NCI-H82 treated with DMSO at 0.1 percent for 48 hours (cell line): ENCODE results near the gene WASL.
"Not testable (repeated sequence)": the region's sequence is repeated elsewhere in the genome, so short reads cannot be mapped to it uniquely, and the experiment has no call there.

Source experiments
- DNase-seq: peaks from one replicate; lab custom pipeline; 2025; ENCODE audit not compliant: unreplicated experiment; lab: John Stamatoyannopoulos, UW

The WASL gene

DNA sequence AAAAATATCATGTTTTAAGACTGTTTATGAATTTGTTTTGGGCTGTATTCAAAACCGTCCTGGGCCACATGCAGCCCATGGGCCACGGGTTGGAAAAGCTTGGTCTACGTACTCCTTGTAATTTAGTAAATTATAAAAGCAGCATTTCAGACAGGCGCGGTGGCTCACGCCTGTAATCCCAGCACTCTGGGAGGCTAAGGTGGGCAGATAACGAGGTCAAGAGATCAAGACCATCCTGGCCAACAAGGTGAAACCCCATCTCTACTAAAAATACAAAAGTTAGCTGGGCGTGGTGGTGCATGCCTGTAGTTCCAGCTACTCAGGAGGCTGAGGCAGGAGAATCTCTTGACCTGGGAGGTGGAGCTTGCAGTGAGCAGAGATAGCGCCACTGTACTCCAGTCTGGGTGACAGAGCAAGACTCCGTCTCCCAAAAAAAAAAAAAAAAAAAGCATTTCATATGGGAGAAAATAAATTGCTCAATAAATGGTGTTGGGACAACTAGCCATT is 11.6 kb downstream of the WASL start:
- not testable (repeated sequence) for DNase-seq

DNA sequence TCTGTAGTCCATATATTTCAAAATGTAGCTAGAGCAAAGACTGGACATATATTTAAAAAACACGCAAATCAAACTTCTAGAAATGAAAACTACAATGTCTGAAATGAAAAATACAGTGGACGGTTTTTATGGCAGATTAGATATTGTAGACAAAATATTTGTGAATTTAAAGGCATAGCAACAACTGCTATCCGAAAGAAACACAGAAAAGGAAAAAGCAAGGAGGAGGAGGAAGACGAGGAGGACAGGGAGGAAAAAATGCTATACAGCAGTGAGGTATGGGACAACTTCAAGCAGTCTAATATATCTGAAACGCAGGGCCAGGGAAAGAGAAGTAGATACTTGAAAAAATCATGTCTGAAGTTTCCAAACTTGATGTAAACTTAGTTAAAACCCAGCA is 13.3 kb downstream of the WASL start:
- no peak for DNase-seq

DNA sequence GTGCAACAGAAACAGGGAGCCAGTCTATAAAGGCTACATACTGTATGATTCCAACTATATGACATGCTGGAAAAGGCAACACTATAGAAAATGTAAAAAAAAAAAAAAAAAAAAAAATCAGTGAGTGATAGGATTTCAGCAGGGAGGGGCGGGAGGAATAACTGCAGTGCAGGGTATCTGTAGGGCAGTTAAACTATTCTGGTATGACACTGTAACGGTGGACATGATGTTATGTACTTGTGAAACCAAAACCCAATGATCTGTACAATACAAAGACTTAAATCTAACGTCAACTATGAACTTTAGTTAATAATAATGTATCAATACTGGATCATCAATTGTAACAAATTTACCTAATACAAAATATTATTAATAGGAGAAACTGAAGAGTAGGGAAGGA is 14.3 kb downstream of the WASL start:
- no peak for DNase-seq

DNA sequence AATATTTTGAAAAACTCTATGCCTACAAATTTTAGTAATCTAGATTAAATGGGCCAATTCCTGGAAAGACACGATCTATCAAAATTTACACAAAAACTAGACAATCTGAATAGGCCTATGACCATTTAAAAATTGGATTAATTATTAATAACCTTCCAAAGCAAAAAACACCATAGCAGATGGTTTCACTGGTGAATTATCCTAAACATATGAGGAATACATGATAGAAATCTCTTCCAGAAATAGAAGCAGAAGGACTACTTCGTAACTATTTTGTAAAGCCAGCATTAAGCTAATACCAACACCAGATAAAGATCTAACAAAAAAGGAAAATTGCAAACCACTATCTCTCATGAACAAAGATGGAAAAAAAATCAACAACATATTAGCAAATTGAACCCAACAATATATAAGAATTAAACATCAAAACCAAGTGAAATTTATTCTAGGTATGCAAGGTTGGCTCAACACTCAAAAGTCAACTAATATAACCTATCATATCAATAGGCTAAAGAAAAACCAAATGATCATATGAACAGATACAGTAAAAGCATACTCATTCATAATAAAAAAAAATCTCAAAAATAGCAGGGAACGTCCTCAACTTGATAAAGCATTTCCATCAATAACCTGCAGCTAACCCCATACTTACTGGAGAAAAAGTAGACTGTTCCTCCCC is 16.3 kb downstream of the WASL start:
- no peak for DNase-seq

DNA sequence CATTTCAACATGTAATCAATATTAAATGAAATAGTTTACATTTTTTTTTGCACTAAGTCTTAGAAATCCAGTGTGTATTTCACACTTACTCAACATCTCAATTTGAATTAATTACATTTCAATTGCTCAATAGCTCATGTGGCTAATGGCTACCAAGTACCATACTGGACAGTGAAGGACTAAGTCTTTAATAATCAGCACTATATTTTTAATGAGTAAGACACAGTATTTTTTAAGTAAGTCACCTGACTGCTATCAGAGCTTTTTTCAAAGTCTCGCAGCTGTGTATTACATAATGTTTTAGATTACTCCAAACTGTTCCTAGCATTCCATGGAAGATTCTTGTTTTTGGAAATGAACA is 19.6 kb downstream of the WASL start:
- DNase-seq, result no peak

DNA sequence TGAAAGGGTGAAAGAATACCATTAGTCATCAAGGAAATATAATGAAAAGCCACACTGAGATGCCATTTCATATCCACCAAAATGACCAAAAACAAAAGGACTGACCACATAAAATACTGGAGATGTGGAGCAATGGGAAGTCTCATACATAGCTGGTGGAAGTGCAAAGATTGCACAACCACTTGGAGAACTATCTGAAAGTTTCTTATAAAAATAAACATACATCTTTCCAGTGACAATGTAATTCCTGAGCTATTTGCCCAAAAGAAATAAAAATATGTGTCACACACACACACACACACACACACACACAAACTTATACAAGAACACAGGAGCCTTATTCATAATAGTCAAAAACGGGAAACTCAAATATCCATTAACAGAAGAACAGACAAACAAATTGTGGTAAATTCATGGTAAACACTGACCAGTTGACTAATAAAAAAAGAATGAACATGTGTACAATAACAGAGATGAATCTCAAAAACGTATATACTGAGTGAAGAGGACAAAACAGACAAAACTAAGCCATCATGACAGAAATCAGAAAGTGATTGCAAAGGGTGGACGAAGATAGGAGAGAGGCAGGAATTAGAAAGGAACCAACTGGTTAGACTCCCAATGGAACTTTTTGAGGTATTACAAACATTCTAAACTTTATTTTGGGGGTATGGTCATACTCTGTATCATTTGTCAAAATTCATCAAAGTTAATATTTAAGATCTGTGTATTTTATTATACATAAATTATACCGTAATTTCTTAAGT is 21.5 kb downstream of the WASL start:
- DNase-seq, result no peak

DNA sequence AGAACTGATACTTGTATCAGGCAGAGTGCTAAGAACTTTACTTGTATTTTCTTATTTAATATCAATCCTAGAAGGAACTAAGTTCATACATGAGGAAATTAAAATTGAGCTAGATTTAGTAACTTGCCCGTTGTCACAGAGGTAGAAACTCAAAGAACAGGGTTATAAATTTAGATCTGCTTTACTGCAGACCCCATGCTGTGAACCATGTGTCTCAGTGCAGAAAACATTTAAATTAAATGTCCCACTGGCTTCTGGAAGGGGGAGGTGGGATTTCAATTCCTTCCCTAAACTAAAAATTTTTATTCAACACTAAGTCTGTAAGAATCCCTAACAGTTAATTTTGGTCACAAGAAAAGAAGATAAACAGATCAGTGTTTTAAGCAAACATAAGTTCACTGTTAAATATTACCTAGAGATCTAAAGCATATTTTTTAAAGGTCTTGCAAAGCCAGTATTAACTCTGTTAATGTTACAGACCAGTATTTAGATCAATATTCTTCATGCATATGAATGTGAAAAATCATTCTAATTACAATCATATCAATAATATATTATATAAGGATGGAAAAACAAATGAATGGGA is 23.1 kb downstream of the WASL start:
- no peak for DNase-seq

DNA sequence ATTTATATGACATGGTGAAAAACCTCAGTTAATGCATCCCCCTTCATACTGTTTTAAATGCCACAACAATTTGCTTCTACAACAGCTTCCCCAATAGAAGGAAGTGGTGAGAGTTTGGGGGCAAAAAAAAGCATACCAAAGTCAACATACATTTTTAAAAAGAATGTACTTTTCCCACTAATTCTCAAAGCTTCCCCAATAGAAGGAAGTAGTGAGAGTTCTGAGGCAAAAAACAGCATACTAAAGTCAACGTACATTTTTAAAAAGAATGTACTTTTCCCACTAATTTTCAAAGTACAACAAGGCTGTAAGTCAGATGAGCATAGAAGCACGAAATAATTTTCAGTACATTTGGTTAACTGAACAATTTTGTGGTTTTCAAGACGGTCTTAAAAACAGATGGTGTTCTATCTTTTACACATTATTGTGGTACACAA is 24.0 kb downstream of the WASL start:
- no peak for DNase-seq

DNA sequence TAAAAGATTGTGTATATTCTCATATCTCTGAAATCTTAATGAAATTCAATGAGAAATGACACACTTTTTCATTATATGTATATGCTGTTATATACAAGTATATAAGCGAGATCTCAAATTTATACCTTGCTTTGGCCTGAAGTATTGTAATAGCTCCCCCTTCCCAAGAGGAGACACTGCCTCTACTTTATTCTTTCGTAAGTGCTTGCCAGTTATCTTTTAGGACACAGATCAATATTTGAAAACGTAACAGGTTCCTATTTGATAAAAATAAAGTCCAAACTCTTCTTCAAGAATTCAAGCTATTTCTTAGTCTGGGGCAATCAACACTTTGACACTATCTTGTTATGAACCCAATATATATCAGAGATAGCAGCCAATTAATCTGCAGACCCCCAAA is 24.9 kb downstream of the WASL start:
- no peak for DNase-seq

DNA sequence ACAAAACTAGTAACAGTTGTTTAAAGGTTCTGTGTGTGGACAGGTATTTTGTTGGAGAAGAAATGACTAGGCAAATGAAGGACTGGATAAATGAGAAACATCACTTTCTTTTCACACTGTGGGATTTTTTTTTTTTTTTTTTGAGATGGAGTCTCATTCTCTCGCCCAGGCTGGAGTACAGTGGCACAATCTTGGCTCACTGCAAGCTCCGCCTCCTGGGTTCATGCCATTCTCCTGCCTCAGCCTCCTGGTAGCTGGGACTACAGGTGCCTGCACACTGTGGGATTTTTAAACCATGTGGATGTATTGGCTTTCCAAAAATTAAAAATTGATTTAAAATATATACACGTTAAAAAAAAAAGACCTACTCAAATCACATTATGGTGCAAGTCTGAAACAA is 28.3 kb downstream of the WASL start:
- DNase-seq, result not testable (repeated sequence)

DNA sequence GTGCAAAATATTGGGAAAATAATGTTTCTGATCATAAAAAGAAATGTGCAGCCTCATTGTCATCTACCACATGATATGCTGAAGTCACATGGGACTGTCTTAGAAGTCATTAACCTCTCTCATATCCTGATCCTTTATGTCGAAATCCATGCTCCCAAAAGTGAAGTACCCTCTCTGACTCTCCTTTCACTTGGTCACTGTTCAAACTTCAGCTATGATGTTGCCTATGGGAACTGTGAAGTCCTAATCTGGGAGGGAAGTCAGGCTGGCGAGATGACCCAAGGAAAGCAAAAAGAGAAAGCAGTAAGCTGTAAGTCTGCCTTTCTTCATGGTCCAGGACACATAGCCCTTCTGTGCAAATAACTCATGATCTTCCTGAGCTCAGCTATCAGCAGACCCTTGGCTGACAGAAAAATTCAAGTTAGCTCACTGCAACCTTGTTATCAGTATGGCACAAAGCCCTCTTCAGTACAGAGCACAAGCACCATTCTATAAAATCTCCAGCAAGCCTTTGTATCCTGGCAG is 29.5 kb downstream of the WASL start:
- no peak for DNase-seq

DNA sequence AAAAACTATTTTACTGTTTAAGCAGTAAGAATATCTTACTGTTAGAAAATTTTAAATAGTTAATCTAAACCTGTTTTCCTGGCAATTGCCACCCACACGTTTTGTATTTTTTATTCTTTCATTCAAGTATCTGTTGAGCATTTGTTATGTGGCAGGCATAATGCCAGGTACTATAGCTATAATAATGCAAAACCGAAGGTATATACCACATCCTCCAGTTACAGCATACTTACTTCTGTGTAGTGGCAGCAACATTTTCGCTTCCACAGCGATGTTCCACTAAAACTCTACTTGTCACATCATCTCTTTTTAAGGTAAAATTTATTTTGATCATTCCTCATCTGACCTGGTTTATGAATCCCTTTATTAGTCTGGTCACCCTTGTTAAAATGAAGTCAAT is 30.0 kb downstream of the WASL start:
- DNase-seq, result no peak

DNA sequence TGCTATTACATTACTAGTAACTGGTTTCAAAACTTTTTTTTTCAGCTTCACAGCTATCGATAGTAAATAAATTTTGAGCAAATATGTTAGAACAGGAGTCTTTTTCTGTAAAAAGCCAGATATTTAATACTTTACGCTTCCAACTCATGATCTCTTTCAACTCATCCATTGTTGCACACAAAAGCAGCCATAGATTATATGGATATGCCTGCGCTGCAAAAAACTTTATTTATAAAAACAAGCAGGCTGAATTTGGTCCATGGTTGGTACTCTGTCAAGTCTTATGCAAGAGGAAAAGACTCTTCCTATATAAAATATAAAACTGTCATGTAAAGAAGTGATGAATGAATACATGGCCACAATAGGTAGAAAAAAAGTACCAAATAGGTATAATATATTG is 31.1 kb downstream of the WASL start:
- DNase-seq, result no peak

DNA sequence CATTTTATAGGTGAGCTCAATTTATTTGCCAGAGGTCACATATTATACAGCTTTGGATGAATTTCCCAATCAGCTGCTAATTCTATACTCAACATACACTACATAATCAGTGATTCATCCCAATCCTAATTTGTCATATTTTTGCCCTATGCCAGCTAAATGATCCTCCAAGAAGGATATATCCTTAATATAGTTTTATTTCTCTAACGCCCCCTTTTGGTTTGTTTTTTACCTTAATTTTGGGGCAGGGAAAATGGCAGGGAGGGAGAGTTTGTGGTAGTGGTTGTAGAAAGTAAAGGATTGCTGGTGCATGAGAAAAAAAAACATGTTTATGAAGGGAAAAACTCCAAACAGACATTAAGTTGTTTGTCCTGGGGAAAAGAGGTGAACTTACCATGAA is 31.9 kb downstream of the WASL start:
- DNase-seq, result no peak

DNA sequence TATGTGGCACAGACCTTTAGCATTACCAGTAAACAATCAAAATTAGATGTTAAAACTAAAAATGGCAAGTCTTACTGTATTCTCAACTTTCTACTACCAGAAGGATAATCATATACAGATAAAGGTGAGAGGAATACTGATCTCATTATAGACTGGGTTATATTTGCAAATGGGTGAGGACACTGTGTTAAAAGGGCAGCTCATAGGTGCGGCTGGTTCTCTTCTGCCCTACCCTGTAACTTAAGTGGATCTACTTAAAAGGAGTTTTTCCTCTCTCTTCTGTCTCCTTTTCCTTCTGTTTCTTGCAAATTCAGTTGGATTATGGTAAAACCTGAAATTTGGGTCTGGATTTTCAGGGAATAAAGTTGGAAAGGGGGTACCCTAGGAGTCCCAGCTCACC is 33.0 kb downstream of the WASL start:
- no peak for DNase-seq

DNA sequence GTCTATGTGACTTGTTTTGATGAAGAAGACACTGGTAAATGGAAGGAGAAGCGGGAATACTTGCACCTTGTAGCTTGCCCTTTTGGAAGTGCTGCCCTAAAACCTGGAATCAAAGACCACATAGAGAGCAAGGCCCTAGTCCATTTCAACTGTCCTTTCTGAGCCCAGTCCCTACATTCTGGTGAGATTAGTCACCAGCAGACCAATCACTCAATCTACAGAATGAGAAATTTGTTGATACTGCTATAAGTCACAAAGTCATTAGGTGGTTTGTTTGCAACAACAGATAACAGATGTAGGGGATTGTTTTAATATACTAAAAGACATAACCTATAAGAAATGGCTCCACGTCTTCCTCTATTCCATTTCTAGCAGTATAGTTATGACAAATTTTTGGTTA is 33.6 kb downstream of the WASL start:
- DNase-seq, result no peak

DNA sequence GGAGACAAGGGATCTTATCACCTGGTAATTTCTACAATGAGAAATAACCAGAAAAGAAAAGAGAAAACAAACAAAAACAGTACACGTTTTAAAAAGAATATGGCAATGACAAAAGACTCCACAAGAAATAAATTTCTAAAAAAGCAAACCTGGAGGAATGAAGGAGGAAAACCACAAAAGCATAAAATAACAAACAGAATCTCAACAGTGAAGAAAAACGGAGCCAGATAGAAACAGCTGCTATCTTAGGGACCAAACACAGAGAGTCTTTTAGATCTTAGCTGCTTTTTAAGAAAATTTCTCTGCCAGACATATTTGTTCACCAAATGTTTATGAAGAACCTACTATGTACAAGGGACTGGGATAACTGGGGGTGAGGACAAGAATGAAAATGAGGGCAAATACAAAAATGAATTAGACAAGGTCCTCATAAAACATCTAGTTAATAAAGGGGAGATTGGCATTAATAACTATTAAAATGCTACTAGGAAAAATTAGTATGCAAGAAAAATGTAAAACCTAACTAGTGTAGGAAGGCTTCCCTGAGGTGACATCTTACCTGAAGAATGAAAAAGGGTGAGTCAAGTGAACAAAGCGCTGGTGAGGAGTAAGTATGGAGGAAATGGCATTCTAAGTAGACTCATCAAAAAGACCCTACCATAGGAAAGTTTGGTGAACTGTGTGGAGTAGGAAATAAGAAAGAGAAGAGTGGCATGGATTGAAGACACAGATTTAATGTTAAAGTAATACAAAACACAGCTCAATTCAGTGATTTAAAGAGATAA is 34.3 kb downstream of the WASL start:
- no peak for DNase-seq

DNA sequence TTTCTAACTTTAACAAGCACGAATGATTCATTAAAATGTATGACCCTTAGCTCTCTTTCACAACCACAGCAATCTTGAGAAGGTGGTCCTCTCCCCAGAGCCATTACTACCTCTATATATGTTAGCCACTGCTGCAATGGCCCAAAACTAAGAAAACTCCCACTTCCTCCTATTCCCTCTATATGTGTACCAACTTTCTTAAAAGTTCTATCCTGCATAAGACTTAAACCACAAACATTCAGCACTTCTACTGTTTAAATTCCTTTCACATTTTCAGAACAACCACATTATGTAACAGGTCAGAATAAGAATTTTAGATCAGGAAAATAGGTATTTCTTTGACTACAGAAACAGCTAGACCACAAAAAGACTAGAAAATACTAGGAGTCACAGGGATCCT is 36.2 kb downstream of the WASL start:
- DNase-seq, result no peak

DNA sequence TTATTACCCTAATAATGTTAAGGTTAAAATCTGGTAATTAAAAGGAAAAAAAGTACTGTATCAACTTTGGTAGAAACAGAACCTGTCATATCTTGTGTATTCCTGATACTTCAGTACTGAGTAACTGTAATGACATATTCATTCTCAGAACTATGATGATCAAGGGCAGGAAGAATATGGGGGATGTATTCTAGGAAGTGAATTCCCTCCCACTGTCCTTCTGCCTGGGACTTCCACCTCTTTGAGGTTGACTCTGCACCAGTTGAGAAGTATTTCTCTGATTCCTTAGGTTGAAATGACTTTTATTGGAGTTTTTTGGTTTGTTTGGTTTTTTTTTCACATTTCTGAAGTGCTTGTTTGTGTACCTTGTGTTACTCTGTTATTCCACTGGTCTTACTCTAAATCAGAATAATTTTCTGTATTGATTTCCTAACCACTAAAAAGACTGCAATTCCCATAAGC is 36.9 kb downstream of the WASL start:
- DNase-seq, result no peak

DNA sequence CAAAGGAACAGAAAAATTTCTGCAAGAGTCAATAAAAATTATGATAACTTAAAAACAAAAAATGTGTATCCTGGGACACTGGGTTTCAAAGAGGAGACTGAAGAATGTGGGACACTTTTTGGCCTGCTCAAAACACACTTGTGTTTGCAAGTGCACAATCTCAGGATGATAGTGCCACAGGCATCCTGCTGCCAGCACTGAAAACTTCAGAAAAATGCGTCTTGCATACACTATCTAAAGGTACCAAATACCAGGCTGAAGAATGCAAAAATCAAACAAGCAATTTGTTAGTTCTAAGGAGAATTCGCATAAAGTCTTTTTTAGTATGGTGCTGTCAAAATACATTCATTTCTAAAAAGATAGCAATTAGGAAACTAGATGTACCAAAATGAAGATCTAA is 38.1 kb downstream of the WASL start:
- no peak for DNase-seq

DNA sequence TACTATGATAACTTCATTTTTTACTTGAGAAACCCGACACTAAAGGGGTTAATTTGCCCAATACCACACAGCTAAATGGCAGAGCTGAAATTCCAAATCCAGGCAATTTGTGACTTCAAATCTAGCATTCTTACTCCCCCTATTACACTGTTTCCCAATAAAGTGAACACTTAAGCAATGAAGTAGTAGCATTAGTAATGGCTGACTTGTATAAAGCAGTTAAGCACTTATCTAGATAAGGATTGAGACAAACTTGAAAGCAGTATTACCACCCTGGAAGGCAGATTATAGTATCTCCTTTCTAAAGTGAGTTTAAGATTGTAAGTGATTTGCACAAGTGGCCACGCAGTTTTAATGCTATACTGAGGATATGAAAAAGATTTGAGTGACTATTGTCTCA is 39.3 kb downstream of the WASL start:
- DNase-seq, result no peak
